NCI-H1417 (cell line): ENCODE results near the gene FAS.
A peak's percentile ranks its signal among the peaks of the same experiment; 100 is the strongest.
"Not testable (repeated sequence)": the region's sequence is repeated elsewhere in the genome, so short reads cannot be mapped to it uniquely, and the experiment has no call there.

ENCODE experiments used
- DNase-seq, 3 experiments: peaks; one replicate each; lab custom pipeline; 2025; lab: John Stamatoyannopoulos, UW

FAS gene

GRCh38 chr10:88992921-88993524 is 2.4 kb downstream of the FAS start:
- no peak for DNase-seq

DNA sequence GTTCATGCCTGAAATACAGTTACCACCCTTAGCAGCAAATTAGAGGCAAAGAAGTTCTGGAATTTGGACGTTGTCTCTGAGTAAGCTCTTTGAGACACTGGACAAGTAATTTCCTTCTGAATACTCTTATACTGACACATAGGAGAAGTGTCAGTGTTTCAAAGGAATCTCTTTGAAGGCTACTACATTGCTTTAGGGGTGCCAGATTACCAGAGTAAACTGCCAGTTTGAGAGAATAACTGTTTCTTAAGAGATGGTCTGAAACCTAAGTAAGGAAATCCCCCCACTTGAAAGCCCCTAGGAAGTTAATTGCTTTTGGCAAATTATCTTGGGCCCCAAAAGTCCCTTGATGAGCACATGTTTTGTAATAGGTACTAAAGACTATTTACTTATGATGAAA is 3.4 kb downstream of the FAS start:
- no peak for DNase-seq

- no peak for DNase-seq
Observed at GRCh38 chr10:88995156-88995876, 4.7 kb downstream of the FAS start.

- DNase-seq: no peak
Observed at GRCh38 chr10:88996927-88997326, 6.3 kb downstream of the FAS start.

- DNase-seq: no peak
Observed at GRCh38 chr10:88999625-89000024, 9.0 kb downstream of the FAS start.

DNA sequence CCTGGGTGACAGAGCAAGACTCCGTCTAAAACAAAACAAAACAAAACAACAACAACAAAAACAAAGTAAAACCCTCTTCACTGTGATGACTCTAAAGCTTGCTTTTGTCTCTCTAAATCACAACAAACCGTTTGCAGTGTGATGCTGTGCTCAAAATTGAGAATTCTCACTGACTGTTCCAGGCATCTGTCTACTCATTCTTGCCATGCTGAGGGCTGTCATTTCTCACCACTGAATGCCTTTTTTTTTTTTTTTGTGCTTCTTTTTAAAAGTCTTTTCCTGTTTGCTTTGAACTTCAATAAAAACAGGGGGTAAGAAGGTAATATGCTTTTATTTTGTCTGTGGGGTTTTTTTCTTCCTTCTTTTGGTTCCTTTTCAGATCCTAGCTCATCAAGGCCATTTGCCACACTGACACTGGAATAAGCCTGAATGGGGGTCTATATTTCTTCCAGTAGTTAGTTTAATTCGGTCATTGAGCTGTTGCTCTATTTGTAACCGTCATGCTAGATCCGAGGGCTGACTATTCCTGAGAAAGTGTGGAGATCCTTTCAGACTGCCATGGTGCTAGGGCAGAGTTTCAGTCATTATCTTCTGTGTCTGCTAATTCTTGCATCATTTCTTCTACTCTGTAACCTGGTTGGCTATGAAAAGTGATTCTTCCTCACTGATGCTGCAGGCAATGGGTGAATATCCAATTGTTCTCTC is 10.6 kb downstream of the FAS start:
- DNase-seq: no peak

- DNase-seq: no peak
Observed at GRCh38 chr10:89001729-89002072, 11.1 kb downstream of the FAS start.

DNA sequence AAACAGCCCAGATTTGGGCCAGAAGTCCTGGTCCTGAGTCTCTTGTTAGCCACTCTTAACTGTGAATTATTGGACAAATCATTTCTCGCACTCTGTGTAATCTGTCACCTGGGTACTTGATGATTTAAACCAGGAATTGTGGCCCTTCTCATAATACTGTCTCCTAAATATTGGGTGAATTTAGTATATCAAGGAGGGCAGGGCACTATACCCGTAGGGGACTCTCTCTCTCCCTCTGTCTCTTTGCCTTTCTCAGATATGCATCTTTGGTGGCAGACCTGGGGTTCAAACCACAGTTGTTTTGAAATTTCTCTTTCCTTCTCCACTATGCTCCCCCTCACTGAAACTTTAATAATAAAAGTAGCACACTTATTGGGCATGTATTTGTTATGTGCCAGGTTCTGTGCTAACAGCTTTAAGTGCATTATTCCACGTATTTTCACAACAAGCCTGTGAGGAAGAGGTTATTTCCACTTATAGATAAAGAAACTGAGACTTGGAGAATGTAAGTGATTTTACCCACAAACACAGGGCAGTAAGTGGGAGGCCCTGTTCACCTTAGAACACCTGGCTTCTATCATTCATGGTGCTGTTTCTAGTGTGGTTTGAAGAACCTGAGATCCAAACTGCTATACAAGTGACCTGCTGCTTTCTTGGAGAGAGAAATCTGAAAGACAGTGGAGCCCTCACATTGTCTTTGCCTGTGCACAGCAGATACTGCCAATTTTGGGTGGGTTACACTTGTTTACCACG is 11.8 kb downstream of the FAS start:
- no peak for DNase-seq

DNA sequence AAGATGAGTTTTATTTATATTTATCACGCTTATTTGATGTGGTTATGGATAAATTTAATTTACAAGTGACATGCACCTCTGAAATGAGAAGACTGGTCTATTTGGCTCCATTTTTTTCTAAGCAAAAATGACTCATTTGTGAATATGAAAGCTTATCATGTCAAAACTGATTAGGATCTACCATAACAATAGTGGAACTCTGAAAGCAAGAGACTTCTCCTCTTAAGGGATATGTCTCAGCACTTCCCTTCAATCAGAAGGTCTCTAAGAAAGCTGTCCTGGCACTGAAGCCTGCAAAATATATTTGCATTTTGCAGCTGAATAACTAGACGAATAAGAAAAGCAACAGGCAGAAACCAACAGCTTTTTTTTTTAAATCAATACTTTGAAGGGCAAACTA is 12.7 kb downstream of the FAS start:
- no peak for DNase-seq

GRCh38 chr10:89007129-89007893 is 16.7 kb downstream of the FAS start:
- no peak for DNase-seq

DNA sequence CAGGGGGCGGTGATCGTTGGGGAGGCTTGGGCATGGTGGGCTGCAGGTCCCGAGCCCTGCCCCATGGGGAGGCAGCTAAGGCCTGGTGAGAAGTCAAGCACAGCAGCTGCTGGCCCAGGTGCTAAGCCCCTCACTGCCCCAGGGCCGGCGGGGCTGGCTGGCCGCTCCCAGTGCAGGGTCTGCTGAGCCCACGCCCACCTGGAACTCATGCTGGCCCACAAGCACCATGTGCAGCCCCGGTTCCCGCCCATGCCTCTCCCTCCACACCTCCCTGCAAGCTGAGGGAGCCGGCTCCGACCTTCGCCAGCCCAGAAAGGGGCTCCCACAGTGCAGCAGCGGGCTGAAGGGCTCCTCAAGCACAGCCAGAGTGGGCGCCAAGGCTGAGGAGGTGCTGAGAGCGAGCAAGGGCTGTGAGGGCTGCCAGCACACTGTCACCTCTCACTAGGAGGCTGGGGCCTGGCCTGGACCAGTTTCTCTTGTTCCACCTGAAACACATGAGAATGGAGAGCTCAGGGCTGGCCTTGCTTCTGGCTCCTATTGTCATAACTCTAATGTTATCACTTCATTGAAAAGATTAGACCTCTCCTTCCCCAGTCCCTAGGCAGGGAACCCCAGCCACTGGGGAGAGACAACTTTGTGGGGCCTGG is 28.2 kb downstream of the FAS start:
- DNase-seq: not testable (repeated sequence)

DNA sequence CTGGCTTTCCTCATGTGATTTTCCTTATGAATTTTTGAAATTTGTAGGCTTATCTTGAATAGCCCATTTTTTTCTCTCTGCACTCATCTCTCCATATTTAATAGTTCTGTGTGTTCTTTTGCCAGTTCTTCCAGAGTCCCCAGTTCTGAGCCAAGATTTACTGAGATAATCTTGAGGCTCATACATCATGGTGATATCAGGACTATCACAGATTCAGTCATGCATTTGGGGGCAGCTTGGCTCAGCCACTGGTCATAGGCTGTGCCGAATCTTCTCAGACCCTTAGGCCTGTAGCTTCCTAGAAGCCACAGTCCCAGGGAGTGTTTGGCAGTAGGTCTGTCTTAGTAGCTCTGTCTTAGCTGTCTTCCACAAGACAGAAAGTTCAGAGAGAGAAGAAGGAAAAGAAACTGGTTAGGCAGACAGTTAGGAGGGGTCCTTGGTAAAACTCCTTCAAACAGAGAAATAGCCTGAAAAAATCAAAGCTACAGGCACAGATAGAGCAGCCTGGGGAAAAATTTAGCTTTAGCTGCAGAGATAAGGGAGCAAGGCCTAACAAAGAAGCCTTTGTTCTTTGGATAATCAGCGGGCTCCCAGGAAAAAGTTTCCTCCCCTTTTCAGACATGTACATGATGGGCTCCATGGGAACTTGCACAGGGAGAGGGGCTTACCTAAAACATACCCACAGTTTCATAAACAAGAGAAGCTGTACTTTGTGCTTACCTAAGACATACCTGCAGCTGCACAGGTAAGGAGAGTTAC is 29.1 kb downstream of the FAS start:
- no peak for DNase-seq

- DNase-seq: not testable (repeated sequence)
Observed at GRCh38 chr10:89021526-89021925, 30.9 kb downstream of the FAS start.

DNA sequence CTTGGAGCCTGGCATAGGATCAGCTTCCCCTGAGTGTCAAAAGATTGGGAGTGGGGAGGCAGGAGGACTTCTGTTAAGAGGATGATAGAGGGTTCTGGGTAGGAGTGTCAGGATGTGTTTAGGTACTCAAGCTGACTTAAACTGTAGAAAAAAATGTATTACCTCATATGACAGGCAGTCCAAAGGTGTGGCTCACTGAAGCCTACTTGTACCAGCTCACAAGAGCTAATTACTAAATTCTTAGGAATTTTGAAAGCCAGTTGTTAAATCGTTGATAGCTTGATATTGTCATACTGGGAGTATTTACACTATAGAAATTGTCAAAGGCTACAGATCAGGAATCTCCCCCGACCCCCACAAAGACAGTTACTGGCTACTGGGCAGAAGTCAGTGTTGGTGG is 32.1 kb downstream of the FAS start:
- no peak for DNase-seq

DNA sequence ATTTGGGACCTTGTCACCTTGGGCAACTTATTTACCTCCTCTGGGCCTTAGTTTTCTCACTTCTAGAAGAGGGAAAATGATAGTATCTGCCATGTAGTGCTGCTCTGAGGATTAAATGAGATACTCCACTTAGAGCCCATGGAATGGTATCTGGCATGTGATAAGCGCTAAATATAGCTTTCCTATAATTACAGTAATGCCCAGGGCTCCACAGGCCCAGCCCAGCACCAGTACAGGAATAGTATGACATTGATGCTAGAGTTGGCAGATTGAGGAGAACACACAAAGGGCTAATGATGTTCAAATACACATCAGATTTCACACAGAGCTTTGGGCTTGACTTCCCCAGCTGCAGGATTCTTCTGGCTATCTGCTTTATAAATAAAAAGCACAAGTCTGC is 34.9 kb downstream of the FAS start:
- DNase-seq: peak in 1 of 3 experiments; percentile 3

DNA sequence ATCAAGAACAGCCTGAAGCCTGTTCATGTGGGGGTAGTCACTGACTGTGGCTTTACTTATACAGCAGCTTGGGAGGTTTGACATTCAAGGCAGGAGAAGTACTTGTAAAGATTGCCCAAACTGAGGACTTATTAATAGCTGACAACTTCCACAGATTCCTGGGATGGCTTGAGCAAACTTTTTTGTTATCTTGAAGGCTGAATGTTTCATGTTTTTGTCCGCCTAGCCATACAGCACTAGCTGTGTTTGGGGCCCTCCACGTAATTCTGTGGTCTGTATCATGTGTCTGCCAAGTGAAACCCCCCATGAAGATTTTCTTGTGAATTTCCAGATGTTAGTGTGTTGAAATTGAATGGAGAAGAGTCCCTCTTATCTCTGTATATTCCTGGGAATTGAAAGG is 38.6 kb downstream of the FAS start:
- no peak for DNase-seq

DNA sequence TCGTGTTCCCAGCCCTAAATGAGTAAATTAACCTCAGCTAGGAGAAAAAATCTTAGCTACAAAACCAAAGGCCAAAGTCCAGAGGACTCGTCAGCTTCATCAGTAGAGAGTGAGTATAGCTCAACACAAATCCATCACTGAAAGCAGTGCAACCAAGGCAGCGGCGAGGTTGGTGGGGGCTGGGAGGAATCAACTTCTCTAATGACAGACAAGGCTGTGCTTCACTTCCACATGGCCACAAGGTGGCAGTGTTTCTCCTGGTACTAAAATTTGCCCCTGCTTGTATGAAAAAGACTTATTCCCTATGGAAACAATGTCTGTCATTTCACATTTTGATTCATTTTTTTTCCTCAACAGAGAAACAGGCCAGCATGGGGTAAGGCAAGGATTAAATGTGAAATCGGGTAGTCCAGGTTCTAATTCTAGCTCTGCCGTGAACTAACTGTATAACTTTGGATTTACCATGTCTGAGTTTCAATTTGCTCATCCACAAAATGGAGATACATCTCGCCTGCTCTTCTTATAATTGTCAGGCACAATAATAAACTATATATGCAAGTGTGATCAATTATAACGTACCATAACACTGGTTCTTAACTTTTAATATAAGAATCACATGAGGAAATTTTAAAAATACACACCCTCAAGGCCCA is 39.3 kb downstream of the FAS start:
- peak; percentile 20 to 77 (median 61) for DNase-seq

DNA sequence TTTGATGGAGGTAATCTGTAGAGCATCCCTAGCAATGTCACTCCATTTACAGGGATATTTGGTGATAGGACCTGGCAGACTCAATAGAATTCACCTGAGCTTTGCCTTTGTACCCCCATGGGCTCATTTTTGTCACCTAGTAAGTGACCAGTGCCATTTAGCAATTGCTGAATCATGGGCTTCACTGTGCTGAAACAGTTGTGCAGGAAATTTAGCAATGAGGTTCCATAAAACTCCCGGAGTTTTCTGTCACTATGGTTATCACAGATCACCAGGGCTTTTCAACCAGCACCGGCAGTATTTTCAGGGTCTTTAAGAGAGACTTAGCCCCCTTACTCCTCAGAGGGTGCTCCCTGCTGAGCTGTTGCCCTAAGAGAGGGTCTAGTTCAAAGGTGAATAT is 40.2 kb downstream of the FAS start:
- DNase-seq: no peak

- no peak for DNase-seq
Observed at GRCh38 chr10:89032141-89032891, 41.7 kb downstream of the FAS start.
